GM18499 (cell line): ENCODE measurements around the gene SLC16A12.
"Not testable (repeated sequence)": the region's sequence is repeated elsewhere in the genome, so short reads cannot be mapped to it uniquely, and the experiment has no call there.

Source experiments
- ATAC-seq: cut with Tn5 transposase; IDR thresholded peaks from one replicate; pipeline ENCODE4 v1.9.1; 2021; ENCODE audit warnings: moderate number of reproducible peaks; ENCODE audit not compliant: insufficient read depth, unreplicated experiment

SLC16A12 gene

GRCh38 chr10:89475591-89475998 is 59.8 kb downstream of the SLC16A12 start:
- no peak for ATAC-seq

- ATAC-seq: no peak
These were observed 60.3 kb downstream of the SLC16A12 start for GRCh38 chr10:89475125-89475524.

- ATAC-seq: no peak
These were observed 60.9 kb downstream of the SLC16A12 start for GRCh38 chr10:89474452-89474851.

- ATAC-seq: no peak
These were observed 64.1 kb downstream of the SLC16A12 start for GRCh38 chr10:89471110-89471809.

- no peak for ATAC-seq
These were observed 64.8 kb downstream of the SLC16A12 start for GRCh38 chr10:89470628-89471027.

DNA sequence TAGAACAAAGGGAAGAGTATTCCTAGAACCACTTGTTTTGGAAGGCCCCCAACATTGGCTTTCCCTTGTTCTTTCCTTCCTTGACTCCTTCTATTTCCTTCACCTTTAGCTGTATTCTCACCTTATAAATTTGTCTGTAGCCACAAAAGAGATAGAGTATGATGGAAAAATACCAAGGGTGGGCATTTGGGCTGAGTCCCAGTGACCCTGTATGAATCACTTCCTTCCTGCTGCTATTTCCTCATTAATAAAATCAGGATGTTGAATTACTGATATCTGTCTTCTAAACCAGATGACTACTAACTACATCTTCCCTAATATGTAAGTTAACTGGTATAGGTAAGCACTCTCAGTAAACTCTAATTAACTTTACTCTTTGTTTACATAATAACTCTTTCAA is 65.9 kb downstream of the SLC16A12 start:
- no peak for ATAC-seq

GRCh38 chr10:89468191-89468965 is 67.0 kb downstream of the SLC16A12 start:
- ATAC-seq: no peak

- no peak for ATAC-seq
These were observed 68.8 kb downstream of the SLC16A12 start for GRCh38 chr10:89466599-89467035.

GRCh38 chr10:89465196-89465595 is 70.2 kb downstream of the SLC16A12 start:
- ATAC-seq: no peak

GRCh38 chr10:89463846-89464537 is 71.4 kb downstream of the SLC16A12 start:
- ATAC-seq: no peak

DNA sequence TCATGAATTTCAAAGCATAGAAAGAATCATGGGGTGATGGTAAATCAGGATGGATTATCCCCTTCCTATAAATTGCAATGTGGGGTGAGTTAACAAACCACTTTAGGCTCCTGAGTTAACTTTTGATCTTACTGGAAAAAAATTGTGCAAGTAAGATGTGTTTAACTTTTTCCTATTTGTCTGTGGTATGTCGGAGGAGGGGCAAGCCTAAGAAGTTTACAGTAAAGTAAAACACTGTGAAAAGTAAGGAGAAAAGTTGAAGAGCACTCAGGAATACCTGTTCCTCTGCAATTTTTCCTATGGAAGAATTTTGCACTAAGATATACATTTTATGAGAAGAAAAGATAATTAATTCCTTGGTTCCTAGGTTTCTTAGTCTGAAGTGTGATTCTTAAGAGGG is 76.6 kb downstream of the SLC16A12 start:
- ATAC-seq: no peak

GRCh38 chr10:89458291-89458690 is 77.1 kb downstream of the SLC16A12 start:
- ATAC-seq: no peak

GRCh38 chr10:89454561-89455347 is 80.6 kb downstream of the SLC16A12 start:
- ATAC-seq: no peak

DNA sequence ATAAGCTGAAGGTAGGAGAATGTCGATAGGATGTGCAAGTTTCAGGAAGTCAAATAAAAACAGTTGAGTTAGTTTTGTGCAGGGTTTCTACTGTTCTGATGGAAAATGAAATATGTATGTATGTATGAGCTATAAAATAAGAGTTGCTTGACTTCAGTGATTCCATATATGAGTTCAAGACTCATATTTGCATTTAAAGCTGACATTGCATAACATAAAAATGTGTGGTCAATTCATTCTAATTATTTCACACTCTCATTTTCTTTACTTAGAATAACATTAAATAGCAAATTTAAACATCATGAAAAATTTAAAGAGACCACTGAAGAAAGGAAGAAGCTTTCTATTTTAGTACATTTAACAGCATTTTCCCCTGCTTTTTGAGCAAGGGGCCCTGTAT is 83.2 kb downstream of the SLC16A12 start:
- ATAC-seq: no peak

DNA sequence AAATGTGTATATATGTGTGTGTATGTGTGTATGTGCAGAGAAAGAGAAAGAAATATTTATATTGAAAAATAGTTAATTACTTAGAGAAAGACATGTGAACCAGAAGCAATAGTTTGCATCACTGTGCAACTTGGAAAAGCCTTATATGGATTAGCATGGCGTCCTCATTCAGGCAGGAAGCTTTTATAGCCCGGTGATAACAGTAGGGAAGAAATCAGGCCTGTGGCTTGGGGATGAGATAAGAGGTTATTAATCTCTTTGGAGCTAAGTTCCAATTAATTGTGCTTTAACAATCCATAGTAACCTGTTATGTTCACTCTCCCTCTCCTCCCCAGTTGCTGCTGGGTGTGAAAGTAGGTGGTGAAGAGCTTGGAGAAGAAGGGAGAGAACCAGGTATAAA is 84.5 kb downstream of the SLC16A12 start:
- no peak for ATAC-seq

GRCh38 chr10:89444819-89445218 is 90.6 kb downstream of the SLC16A12 start:
- not testable (repeated sequence) for ATAC-seq

- ATAC-seq: no peak
These were observed 93.1 kb downstream of the SLC16A12 start for GRCh38 chr10:89442289-89442688.

DNA sequence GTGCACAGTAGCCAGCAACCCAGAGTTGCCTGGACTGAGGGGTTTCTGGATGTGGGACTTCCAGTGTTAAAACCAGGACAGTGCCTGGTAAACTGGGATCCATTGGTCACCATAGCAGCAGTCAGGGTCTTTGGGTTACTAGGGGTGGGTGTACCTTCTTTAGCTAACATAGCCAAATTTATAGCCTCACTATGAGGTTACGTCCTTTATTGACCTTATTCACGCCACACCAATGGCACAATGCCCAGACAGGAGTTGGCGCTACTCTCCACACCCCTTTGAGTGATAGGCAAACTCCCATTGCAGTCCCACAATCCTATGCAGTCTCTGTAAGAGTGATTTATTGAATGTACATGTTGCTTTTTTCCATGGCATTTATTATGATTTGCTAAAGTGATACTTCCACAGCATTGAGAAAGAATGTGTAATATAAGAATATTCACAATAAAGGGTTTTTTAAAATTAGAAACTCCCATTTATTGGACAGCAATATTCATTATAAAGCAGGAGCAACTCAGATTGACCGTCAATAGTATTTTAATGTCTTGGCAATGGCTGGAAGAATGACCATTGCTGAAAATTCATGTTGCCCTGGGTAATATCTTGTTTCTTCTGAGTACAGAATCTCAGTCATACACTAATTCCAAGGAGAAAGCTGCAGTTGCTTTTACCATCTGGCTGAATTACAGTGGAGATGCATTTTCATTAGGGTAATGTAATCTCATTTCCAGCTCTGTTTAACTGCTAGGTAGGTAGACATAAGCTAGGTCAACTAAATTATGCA is 95.0 kb downstream of the SLC16A12 start:
- ATAC-seq: no peak

DNA sequence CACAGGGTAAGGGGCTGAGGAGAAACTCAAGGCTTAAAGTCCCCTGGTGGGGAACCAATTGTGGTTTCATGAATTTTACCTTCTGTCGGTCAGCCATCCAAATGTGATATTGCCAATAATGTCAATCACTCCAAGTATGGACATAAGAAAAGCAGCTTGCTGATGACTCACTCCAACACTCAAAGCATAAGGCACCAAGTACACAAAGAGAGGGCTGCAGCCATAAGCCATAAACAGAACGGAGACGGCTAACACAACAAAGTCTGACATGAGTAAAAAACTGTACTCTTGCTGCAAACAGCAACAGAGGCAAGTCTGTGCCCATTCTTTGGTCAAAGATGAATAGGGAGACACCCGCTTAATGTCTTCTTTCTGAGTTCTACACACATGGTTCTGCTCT is 96.9 kb downstream of the SLC16A12 start:
- ATAC-seq: no peak

GRCh38 chr10:89431977-89432376 is 103.4 kb downstream of the SLC16A12 start:
- no peak for ATAC-seq
